Measurements from ENCODE around the gene DDI2. TPM values are rescaled to one million over a fixed set of nuclear protein-coding genes. Genes with fewer than 3 reads are reported as not detected.

Gene DDI2
- total and polyA plus RNA-seq, 10 of the 15 experiments (the other 5 are each of a cell fraction or from before 2014, with no cell fraction given) = 3.3 to 33.1 (median 11.6) TPM

DNA sequence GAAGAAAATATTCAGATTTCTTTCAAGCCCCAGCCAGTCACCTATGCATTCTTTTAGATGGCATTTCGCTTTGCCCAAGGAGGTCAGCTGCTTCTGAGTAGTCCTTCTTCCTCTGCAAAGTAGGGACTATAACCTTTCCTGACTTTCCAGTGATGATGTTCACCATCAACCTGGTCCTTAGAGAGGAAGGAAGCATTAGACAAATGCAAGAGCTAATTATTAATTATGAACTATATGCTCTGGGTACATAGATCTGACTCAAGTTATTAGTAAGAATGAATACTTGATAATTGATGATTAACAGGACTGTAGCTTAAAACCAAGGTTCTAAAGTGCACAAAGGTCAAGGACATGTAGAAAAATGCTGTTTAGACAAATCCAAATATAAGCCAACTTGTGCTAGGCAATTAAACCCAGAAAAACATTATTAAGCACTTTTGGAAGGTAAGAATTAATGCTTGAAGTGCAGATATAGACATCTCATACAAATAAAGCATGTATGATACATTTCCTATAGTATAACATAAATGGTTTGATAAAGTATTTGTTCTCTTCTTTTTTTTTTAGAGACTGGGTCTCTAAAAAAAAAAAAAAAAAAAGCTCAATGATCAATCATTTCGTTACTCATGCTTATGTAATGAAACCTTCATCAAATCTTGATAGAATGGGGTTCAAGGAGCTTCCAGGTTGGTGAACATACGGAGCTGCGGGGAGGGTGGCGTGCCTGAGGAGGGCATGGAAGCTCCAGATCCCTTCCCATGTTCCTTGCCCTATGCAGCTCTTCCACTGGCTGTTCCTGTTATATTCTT, 21.2 kb upstream of the DDI2 start:
- peak; percentile 36; the same call in 2 of the 3 replicates for ATAC-seq
- no TSS peak for BruUV-seq (replicated peaks)

DNA sequence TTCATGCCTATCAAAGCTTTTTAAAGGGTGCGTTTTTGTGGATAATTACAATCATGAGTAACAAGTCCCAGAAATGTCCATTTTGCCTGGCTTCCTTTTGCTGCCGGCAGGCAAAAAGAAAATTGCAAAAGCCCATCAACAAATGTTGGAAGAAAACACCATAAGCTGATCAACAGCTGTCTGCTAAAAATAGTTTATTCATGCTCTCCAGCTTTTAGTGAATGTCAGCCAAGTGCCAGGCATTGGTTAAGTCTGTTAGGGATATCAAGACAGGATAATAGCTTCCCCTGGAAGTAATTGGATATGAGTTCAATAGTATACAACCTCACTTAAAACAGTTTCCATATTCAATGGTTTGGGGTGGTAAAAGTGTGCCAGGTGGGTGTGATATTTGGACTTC, 18.8 kb upstream of the DDI2 start:
- ChIA-PET RAD21 (ENCODE audit: unreplicated experiment) (interaction anchor here (1.4 kb wide), 1 partner anchor 29 kb away, joined by 3 read pairs; no protein-coding TSS in a partner anchor), CTCF (no interaction called here), POLR2A (interaction anchor here (1.0 kb wide), 1 partner anchor 121 kb away, joined by 3 read pairs; no protein-coding TSS in a partner anchor), SMC1A (ENCODE audit: uncharacterized antibody, unreplicated experiment) (interaction anchor here (1.1 kb wide), 1 partner anchor 10 kb away, joined by 3 read pairs; no protein-coding TSS in a partner anchor)
- Histone ChIP-seq H3K4me1 (ENCODE audit: control insufficient read depth, insufficient read depth, low read length) (no peaks in the 10 kb centered on the region; the same call in 1 of the 2 replicates), H3K4me3 (no peak overlapping the region), H4K20me1 (ENCODE audit: control insufficient read depth, insufficient read depth) (no peaks in the 10 kb centered on the region), H3K9ac (ENCODE audit: control insufficient read depth, insufficient read depth, low read length) (no peak overlapping the region), H3K27me3 (replicated peaks in 1 of 2; ENCODE audit: control insufficient read depth in 2 of 2, insufficient read depth in 2 of 2, low read length in 1 of 2) (no peaks in the 10 kb centered on the region), H3K27ac (ENCODE audit: control insufficient read depth, insufficient read depth) (no peak overlapping the region), H3K4me2 (ENCODE audit: control insufficient read depth, insufficient read depth) (no peak overlapping the region), H3K9me3 (replicated peaks; ENCODE audit: control insufficient read depth, insufficient read depth, low read length) (no peaks in the 10 kb centered on the region), H2AFZ (ENCODE audit: control insufficient read depth, low read depth, low read length) (no peak overlapping the region), H3K36me3 (ENCODE audit: control insufficient read depth in 2 of 2, insufficient read depth in 2 of 2, low read length in 1 of 2) (no peaks in the 10 kb centered on the region), H3K79me2 (ENCODE audit: control insufficient read depth, insufficient read depth, low read length) (no peaks in the 10 kb centered on the region)
- no TSS peak for BruUV-seq (replicated peaks)
- no peak for FAIRE-seq
- WGBS (ENCODE audit: insufficient coverage, insufficient replicate concordance, low lambda C conversion rate, missing lambda C conversion rate) = 31% methylated on average over 2 of the region's 2 CpGs
- no peak for DNase-seq (ENCODE audit: low read depth, low spot score)
- in situ Hi-C loops (cut with MboI) = no loop called here
- TF ChIP-seq HDGF (IDR thresholded peaks at IDR 0.05) = no peak
- no peak for TF ChIP-seq IRF4 (IDR thresholded peaks at IDR 0.05; ENCODE audit: low read depth, low read length)
- TF ChIP-seq JUNB (IDR thresholded peaks at IDR 0.05) = no peak
- TF ChIP-seq, protein P1, sequence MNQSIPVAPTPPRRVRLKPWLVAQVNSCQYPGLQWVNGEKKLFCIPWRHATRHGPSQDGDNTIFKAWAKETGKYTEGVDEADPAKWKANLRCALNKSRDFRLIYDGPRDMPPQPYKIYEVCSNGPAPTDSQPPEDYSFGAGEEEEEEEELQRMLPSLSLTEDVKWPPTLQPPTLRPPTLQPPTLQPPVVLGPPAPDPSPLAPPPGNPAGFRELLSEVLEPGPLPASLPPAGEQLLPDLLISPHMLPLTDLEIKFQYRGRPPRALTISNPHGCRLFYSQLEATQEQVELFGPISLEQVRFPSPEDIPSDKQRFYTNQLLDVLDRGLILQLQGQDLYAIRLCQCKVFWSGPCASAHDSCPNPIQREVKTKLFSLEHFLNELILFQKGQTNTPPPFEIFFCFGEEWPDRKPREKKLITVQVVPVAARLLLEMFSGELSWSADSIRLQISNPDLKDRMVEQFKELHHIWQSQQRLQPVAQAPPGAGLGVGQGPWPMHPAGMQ (IDR thresholded peaks at IDR 0.05; ENCODE audit: borderline replicate concordance) = no peak
- no peak for TF ChIP-seq SMAD1 (IDR thresholded peaks at IDR 0.05; ENCODE audit: low read depth, partially characterized antibody)
- TF ChIP-seq, protein P2, sequence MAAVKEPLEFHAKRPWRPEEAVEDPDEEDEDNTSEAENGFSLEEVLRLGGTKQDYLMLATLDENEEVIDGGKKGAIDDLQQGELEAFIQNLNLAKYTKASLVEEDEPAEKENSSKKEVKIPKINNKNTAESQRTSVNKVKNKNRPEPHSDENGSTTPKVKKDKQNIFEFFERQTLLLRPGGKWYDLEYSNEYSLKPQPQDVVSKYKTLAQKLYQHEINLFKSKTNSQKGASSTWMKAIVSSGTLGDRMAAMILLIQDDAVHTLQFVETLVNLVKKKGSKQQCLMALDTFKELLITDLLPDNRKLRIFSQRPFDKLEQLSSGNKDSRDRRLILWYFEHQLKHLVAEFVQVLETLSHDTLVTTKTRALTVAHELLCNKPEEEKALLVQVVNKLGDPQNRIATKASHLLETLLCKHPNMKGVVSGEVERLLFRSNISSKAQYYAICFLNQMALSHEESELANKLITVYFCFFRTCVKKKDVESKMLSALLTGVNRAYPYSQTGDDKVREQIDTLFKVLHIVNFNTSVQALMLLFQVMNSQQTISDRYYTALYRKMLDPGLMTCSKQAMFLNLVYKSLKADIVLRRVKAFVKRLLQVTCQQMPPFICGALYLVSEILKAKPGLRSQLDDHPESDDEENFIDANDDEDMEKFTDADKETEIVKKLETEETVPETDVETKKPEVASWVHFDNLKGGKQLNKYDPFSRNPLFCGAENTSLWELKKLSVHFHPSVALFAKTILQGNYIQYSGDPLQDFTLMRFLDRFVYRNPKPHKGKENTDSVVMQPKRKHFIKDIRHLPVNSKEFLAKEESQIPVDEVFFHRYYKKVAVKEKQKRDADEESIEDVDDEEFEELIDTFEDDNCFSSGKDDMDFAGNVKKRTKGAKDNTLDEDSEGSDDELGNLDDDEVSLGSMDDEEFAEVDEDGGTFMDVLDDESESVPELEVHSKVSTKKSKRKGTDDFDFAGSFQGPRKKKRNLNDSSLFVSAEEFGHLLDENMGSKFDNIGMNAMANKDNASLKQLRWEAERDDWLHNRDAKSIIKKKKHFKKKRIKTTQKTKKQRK (IDR thresholded peaks at IDR 0.05; ENCODE audit: low read depth, low read length) = no peak
- no peak for TF ChIP-seq RELA (IDR thresholded peaks at IDR 0.05; ENCODE audit: borderline replicate concordance, partially characterized antibody)
- no peak for TF ChIP-seq POU2F2 (IDR thresholded peaks at IDR 0.05; ENCODE audit: borderline replicate concordance, low read depth, low read length)
- intact Hi-C loops (cut with micrococcal nuclease; ENCODE audit: unreplicated experiment) = no loop called here
- ATAC-seq = no peak

More for the DNA sequence above, 21.2 kb upstream of the DDI2 start:
- Histone ChIP-seq H4K20me1 (ENCODE audit: control insufficient read depth, insufficient read depth) (no peaks in the 10 kb centered on the region), H3K36me3 (ENCODE audit: control insufficient read depth in 2 of 2, insufficient read depth in 2 of 2, low read length in 1 of 2) (no peaks in the 10 kb centered on the region), H3K79me2 (ENCODE audit: control insufficient read depth, insufficient read depth, low read length) (no peaks in the 10 kb centered on the region), H3K27ac (ENCODE audit: control insufficient read depth, insufficient read depth) (no peak overlapping the region), H3K4me2 (ENCODE audit: control insufficient read depth, insufficient read depth) (no peak overlapping the region), H3K27me3 (replicated peaks in 1 of 2; ENCODE audit: control insufficient read depth in 2 of 2, insufficient read depth in 2 of 2, low read length in 1 of 2) (no peaks in the 10 kb centered on the region), H2AFZ (ENCODE audit: control insufficient read depth, low read depth, low read length) (no peak overlapping the region), H3K9me3 (replicated peaks; ENCODE audit: control insufficient read depth, insufficient read depth, low read length) (no peaks in the 10 kb centered on the region), H3K9ac (ENCODE audit: control insufficient read depth, insufficient read depth, low read length) (no peak overlapping the region), H3K4me1 (ENCODE audit: control insufficient read depth, insufficient read depth, low read length) (no peaks in the 10 kb centered on the region), H3K4me3 (no peak overlapping the region)
- in situ Hi-C loops (cut with MboI) (no loop called here), intact Hi-C loops (cut with micrococcal nuclease; ENCODE audit: unreplicated experiment) (loop anchor here (2.0 kb wide), 1 partner anchor 145 kb away; no protein-coding TSS in a partner anchor)
- 30% methylated on average over 5 of the region's 5 CpGs for WGBS (ENCODE audit: insufficient coverage, insufficient replicate concordance, low lambda C conversion rate, missing lambda C conversion rate)
- FAIRE-seq (no peak), DNase-seq (ENCODE audit: low read depth, low spot score) (no peak)
- TF ChIP-seq CHD4 (IDR thresholded peaks at IDR 0.05) (no peak), CBX3 (IDR thresholded peaks at IDR 0.05; ENCODE audit: borderline replicate concordance, low read depth) (no peak), ZZZ3 (IDR thresholded peaks at IDR 0.05; ENCODE audit: control insufficient read depth, insufficient read length, low read depth) (no peak), NFIC (IDR thresholded peaks at IDR 0.05; ENCODE audit: low read depth, low read length) (no peak), ZNF207 (IDR thresholded peaks at IDR 0.05; ENCODE audit: borderline replicate concordance) (no peak), CREB1 (IDR thresholded peaks at IDR 0.05; ENCODE audit: low read depth) (no peak), SREBF2 (IDR thresholded peaks at IDR 0.05; ENCODE audit: low read length) (no peak), POLR2A (IDR thresholded peaks at IDR 0.05; ENCODE audit: low read depth, low read length) (no peak)
- ChIA-PET CTCF (interaction anchor here (0.7 to 1.6 kb wide), 4 partner anchors 9 to 144 kb away, joined by 3 to 5 read pairs (median 3); no protein-coding TSS in a partner anchor), POLR2A (interaction anchor here (0.6 to 0.9 kb wide), 3 partner anchors 19 to 692 kb away, joined by 3 to 8 read pairs (median 4); no protein-coding TSS in a partner anchor), SMC1A (ENCODE audit: uncharacterized antibody, unreplicated experiment) (interaction anchor here (0.6 to 1.3 kb wide), 4 partner anchors 23 to 64 kb away, joined by 3 to 5 read pairs (median 3); no protein-coding TSS in a partner anchor), RAD21 (ENCODE audit: unreplicated experiment) (interaction anchor here (0.6 to 1.2 kb wide), 6 partner anchors 17 to 145 kb away, joined by 3 to 8 read pairs (median 4); no protein-coding TSS in a partner anchor)

Data from GM12878 (cell line).